Measurements from ENCODE around the gene LOC128125822.

GRCh38 chr6:63610944-63611343, 38.7 kb downstream of the LOC128125822 start:
- no peak for TF ChIP-seq CTCF (IDR thresholded peaks at IDR 0.05)
- no peak for TF ChIP-seq POLR2A (IDR thresholded peaks at IDR 0.05)
